HL-60 (cell line): ENCODE data around the gene RCC1.
"Not testable (repeated sequence)": the region's sequence is repeated elsewhere in the genome, so short reads cannot be mapped to it uniquely, and the experiment has no call there.

Experiments
- DNase-seq, 2 experiments: peaks; one replicate each; pipeline ENCODE4 v3.0.0-alpha.2; 2010 to 2020; ENCODE audit warnings: low read depth in 1 of 2, low spot score in 1 of 2
- H3K27ac ChIP-seq: fragments of 250-450 bp; sonication (Bioruptor Pico); replicated peaks from 2 replicates; pipeline ENCODE4 v1.5.1; 2020; ENCODE audit warnings: mild to moderate bottlenecking, moderate library complexity
- H3K27me3 ChIP-seq: fragments of 250-450 bp; sonication (Bioruptor Pico); 2 replicates; pipeline ENCODE4 v1.5.1; 2021; ENCODE audit warnings: mild to moderate bottlenecking, moderate library complexity; ENCODE audit not compliant: insufficient read depth, poor library complexity, severe bottlenecking
- H3K4me3 ChIP-seq: replicated peaks from 2 replicates; pipeline ENCODE4 v1.5.1; 2011; ENCODE audit warnings: mild to moderate bottlenecking, control low read depth, low read length; ENCODE audit not compliant: insufficient read depth
- CTCF ChIP-seq: IDR thresholded peaks from one replicate; pipeline ENCODE4 v1.5.1; 2011; ENCODE audit warnings: low read length, control low read depth, inconsistent platforms; ENCODE audit not compliant: insufficient read depth
- GABPA ChIP-seq: IDR thresholded peaks from 2 replicates; pipeline ENCODE4 v1.6.1; 2012; ENCODE audit warnings: low read depth
- POLR2AphosphoS5 ChIP-seq: IDR thresholded peaks from 2 replicates; pipeline ENCODE4 v1.6.1; 2012; ENCODE audit warnings: low read depth
- REST ChIP-seq: IDR thresholded peaks from 2 replicates; pipeline ENCODE4 v1.6.1; 2012; ENCODE audit warnings: low read depth; ENCODE audit not compliant: insufficient replicate concordance
- SPI1 ChIP-seq: IDR thresholded peaks from 2 replicates; pipeline ENCODE4 v1.6.1; 2012; ENCODE audit warnings: low read depth, mild to moderate bottlenecking, borderline replicate concordance

The RCC1 gene

GRCh38 chr1:28512058-28512611, 6.3 kb downstream of the RCC1 start:
- H3K4me3 ChIP-seq, result no peak overlapping the region
- H3K27me3 ChIP-seq, result no peaks in the 10 kb centered on the region
- no peak for DNase-seq
- H3K27ac ChIP-seq, result peak overlapping the region; percentile 15; the same call in 1 of the 2 replicates
- TF ChIP-seq GABPA (no peak), POLR2AphosphoS5 (peak; percentile 40; the same call in 1 of the 2 replicates)

- not testable (repeated sequence) for DNase-seq, H3K4me3 ChIP-seq, H3K27me3 ChIP-seq, H3K27ac ChIP-seq
- peak; percentile 31 for TF ChIP-seq POLR2AphosphoS5
These were observed 8.6 kb downstream of the RCC1 start for GRCh38 chr1:28514445-28514933.

- no peak for DNase-seq
- Histone ChIP-seq H3K4me3 (no peak overlapping the region), H3K27me3 (no peaks in the 10 kb centered on the region), H3K27ac (no peak overlapping the region)
- TF ChIP-seq POLR2AphosphoS5 (no peak), GABPA (no peak), SPI1 (no peak)
These were observed 10.7 kb downstream of the RCC1 start for GRCh38 chr1:28516518-28516956.

GRCh38 chr1:28517649-28517999, 11.8 kb downstream of the RCC1 start:
- no peak for TF ChIP-seq SPI1
- TF ChIP-seq CTCF, result no peak
- TF ChIP-seq REST, result no peak
- no peak for TF ChIP-seq GABPA
- TF ChIP-seq POLR2AphosphoS5, result no peak
- Histone ChIP-seq H3K27ac (peak overlapping the region; percentile 79), H3K27me3 (no peaks in the 10 kb centered on the region), H3K4me3 (peak overlapping the region; percentile 70)
- DNase-seq, result no peak

- TF ChIP-seq SPI1 (peak; percentile 4; the same call in 1 of the 2 replicates), CTCF (peak; percentile 61), POLR2AphosphoS5 (peak; percentile 79), REST (peak; percentile 36), GABPA (no peak)
- Histone ChIP-seq H3K4me3 (peak overlapping the region; percentile 70), H3K27ac (peak overlapping the region; percentile 91), H3K27me3 (no peaks in the 10 kb centered on the region)
- DNase-seq, result peak; percentile 84 to 92
These were observed 12.3 kb downstream of the RCC1 start for GRCh38 chr1:28518000-28518744.
